HG03097 (cell line): ENCODE data around the gene TBC1D4.

ENCODE experiments used
- ATAC-seq: cut with Tn5 transposase; IDR thresholded peaks from one replicate; pipeline ENCODE4 v1.9.1; 2021; ENCODE audit not compliant: unreplicated experiment, low FRiP score

Gene TBC1D4

DNA sequence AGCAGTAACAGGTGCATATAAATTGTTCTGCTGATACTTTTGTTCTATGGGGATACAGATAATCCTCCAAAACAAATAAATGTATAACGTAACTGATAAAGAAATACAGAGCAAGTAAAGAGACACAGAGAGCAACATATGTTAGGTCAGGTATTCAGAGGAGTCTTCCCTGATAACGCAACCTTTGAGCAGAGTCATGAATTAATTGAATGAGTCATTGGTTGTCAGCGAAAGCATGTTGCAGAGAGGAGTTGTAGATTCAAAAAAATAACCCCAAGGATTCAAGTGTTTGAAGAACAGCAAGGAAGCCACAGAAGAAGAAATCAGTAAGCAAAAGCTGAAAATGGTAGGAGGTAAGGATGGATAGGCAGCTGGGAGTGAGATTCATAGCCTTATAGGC, 245.2 kb downstream of the TBC1D4 start:
- no peak for ATAC-seq
